ENCODE results near the gene MAD2L1BP.
"Not testable (repeated sequence)": the region's sequence is repeated elsewhere in the genome, so short reads cannot be mapped to it uniquely, and the experiment has no call there.

Gene MAD2L1BP

DNA sequence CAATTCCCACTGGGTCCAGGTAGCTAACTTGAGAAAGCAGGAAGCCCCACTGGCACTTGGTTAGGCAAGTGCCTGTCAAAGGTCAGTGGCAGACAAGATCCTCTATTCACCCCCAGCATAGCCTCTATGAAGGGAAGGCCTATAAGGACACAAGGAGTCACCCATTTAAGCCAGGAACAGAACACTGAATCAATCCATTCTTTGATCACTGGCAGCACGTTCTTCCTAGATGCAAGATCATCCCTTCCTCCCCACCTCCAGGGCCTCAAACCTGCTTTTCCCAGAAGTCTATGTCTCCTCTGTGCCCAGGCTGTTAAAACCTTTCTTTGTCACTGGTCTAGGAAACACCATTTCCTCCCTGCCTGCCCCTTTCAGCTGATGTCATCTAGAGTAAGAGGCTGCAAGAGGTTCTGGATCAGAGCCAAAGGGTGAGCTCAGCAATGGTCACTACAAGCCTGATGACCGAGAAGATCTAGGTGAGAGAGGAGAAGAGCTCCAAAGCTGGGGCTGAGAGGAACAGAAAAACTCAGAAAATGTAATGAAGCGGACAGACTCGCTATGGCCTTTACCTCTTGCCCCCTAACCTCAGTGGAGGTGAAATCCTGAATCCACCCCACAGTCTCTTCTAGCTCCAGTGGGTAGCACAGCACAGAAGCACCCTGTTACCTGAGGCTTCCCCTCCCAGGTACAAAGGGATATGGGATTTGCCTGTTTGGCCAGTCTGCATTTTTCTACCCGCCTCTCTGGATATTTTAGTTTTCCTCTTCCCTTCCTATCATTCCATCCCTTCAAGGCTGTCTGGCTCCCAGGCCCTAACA lies 8.4 kb upstream of the MAD2L1BP start:
- DNase-seq = peak; percentile 84

DNA sequence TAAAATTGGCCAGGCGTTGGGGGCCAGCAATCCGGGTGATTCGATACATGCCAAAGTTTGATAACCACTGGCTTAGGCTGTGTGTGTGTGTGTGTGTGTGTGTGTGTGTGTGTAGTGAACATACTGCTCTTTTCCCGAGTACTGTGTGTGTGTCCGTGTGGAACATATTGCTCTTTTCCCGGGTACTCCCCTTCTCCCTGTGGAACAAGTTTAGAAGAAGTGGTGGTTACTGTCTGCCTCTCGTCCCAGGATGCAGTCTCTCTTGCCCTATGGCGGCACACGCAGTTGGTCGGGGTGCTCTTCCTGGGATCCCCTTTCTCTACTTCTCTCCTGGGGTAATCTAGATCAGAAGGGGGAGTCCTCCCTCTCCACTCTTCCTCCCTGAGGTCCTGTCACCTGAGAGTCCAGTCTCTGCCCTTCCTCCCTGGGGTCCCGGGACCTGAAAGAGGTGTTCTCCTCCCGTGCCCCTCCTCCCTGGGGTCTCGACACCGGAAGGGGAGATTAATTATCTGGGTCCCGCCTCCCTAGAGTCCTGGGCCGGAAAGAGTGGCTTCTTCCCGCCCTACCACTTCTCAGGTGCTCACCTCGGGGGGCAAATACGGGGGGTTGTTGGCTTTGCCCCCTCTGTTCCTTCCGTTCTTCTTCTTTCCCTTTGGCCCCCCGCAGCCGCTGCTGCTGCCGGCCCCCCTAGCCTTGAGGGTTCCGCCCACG lies 7.1 kb upstream of the MAD2L1BP start:
- DNase-seq = peak; percentile 83

DNA sequence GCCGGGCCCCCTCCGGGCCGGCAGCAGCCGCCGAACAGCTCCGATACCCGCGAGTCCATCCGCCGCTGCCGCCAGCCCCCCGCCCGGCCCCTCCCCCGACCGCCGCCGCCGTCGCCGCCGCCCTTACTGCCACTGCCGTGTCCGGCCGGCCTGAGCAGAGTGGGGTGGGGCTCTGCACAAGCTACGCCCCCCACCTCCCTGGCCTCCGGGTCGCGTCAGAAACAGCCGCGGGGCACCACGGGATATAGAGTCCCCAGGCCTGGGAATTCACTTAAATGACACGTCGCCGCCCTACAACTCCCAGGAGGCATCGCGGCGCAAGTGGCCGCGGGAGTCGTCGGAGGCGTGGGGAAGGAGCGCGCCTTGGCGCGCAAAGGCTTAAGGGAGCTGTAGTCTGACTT lies 6.5 kb upstream of the MAD2L1BP start, which contains the start of gene GTPBP2:
GTPBP2 (minus strand) TSS at position 161 of the 401 bp plus-strand sequence; CDS start at position 59, 102 bp downstream.
- peak; percentile 100 for DNase-seq

DNA sequence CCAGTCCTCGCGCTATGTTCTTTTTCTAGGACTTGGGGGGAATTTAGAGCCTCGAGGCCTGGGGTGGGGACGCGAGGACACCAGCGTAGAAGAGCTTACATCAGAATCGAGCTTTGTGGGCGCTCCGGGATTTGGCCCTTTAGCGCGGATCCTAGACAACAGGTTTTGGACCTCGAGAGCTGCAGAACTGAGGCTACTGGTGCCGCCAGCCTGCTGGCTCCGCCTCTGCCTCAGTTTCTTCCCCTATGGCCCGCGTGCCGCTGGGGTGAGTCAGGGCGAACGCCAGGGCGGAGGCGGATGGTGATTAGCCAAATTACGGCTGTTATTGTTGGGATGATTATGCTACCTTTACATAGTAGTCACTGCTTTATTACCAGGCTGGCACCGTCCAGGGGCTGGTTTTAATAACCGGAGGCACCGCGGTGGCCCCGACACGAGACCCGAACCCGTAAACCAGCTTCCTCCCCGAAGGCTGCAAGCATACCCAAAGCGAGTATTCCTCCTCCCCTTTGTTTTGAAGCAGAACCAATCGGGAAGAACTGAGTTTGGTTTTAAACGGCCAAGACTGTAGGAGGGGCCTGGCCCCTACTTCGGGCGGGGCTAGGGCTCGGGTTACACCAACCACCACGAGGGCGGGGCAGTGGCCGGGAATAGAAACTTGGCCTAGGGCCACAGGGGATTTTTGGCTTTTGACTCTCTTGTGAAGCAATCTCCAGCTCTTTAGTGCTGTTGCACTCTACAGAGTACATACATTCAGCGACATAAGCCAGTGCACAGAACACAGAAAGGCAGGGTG lies 5.9 kb upstream of the MAD2L1BP start:
- peak; percentile 99 for DNase-seq

DNA sequence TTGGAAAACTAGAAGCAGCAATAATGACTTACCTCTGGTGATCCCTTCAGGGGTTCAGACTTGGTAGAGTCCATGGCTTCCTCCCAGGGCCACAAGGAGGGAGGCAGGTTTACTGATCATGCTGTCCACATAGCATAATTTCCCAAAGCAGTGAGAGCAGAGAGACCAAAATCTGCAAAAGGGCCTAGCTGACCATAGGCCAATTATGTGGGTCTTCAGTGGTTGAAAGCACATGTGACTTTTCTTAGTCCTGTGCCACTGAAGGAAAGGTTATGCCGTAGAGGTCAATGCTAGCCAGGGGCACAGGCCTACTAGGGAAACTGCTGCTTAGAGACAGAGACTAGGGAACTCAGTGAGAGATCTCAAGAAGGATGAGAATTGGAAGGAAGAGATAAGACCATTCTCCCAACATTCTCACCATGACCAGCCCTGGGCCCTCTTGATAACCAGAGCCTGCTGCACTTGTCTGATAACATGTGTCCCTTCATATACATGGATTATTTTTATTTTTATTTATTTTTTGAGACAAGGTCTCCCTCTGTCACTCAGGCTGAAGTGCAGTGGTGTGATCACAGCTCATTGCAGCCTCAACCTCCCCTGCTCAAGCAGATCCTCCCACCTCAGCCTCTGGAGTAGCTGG lies 4.5 kb upstream of the MAD2L1BP start:
- no peak for DNase-seq

DNA sequence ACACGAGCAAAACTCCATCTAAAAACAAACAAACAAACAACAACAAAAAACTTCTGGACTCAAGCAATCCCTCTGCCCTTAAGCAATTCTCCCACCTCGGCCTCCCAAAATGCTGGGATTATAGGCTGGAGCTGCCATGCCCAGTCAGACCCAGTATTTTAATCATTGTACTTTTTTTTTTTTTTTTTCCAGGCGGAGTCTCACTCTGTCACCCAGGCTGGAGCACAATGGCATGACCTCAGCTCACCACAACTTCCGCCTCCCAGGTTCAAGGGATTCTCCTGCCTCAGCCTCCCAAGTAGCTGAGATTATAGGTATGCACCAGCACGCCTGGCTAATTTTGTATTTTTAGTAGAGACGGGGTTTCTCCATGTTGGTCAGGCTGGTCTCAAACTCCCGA lies 2.6 kb upstream of the MAD2L1BP start:
- not testable (repeated sequence) for DNase-seq

DNA sequence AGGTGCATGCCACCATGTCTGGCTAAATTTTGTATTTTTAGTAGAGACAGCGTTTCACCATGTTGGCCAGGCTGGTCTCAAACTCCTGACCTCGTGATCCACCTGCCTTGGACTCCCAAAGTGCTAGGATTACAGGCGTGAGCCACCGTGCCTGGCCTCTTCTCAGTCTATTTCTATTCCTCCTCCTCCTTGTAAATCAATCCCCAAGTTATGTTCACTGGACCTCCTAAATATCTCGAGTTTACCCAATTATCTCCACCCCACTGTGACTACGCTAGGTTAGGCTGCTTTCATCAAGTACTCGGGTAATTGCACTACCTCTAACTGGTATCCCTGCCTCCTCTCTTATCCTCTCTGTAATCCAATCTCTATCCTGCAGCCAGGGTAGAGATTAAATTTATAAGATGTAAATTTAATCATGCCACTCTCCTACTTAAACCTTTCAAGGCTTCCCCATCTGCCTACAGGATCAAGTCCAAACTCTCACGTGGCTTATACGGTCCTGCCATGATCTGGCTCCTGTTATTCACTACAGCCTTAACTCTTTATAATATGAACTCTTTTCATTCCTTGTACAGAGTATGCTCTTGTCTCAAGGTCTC lies 837 bp upstream of the MAD2L1BP start:
- DNase-seq = peak; percentile 25

DNA sequence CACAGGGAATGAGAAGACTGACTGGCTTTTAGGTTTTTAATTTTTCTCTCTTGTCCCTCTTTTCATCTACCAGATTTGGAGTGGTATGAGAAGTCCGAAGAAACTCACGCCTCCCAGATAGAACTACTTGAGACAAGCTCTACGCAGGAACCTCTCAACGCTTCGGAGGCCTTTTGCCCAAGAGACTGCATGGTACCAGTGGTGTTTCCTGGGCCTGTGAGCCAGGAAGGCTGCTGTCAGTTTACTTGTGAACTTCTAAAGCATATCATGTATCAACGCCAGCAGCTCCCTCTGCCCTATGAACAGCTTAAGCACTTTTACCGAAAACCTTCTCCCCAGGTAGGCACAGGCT lies 644 bp downstream of the MAD2L1BP start:
- no peak for DNase-seq

DNA sequence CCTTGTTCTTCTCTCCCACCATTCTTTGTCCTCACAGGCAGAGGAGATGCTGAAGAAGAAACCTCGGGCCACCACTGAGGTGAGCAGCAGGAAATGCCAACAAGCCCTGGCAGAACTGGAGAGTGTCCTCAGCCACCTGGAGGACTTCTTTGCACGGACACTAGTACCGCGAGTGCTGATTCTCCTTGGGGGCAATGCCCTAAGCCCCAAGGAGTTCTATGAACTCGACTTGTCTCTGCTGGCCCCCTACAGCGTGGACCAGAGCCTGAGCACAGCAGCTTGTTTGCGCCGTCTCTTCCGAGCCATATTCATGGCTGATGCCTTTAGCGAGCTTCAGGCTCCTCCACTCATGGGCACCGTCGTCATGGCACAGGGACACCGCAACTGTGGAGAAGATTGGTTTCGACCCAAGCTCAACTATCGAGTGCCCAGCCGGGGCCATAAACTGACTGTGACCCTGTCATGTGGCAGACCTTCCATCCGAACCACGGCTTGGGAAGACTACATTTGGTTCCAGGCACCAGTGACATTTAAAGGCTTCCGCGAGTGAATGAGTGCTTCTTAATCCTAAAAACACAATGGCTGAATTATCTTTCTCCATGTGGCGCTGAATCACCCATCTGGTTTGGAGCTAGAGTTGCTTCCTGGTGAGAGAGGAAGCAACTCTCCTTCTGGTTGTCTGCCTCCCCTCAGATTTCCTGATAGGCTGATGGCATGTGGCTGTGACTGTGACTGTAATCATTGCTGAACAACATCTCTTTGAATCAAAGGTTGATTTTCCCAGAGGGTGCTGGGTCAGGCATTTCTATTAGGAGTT lies 4.6 kb downstream of the MAD2L1BP start:
- DNase-seq = no peak

DNA sequence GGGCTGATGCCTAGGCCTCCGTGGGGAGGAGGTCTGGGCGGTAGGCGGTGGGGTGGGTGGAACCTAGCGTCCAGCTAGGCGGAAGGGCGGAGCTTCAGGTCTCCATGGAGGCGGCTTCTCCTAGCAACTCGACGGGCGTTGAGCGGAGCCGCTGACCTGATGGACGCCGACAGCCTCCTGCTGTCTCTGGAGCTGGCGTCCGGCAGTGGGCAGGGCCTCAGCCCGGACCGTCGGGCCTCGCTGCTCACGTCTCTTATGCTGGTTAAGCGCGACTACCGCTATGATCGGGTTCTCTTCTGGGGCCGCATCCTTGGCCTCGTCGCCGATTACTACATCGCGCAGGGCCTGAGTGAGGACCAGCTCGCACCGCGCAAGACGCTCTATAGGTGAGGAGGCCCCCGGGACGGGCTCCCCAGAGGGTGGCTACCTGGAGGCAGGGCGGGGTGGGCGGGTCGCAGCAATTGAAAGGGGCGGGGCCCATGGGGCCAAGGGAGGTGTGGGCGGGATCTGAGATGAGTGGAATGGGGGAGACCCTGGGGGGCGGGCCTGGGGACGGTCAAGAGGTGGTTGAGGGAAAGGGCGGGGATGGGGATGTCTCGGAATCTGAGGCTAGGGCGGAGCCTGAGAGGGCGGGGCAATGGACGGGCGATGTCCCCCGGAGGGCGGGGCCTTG lies 9.4 kb downstream of the MAD2L1BP start, which contains the start of gene RSPH9:
RSPH9 (plus strand) TSS at position 97 of the 673 bp plus-strand sequence; CDS start at position 160, 63 bp downstream.
- DNase-seq = no peak

DNA sequence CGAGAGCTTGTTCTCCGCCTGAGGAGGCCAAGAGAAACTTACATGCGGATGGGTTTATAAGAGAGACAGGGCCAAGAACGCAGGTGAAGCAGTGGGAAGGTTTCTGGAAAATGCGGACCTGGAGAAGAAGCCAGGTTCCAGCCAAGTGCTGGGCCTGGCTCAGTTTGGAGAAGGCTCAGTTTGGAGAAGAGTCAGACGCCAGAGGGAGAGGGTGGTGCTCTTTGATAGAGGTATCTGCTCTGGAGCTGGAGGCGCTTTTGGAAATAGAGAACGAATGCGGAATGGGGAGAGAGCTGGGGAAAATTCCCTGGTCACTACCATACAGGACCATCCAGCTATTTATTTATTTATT lies 9.9 kb downstream of the MAD2L1BP start:
- DNase-seq = no peak

DNA sequence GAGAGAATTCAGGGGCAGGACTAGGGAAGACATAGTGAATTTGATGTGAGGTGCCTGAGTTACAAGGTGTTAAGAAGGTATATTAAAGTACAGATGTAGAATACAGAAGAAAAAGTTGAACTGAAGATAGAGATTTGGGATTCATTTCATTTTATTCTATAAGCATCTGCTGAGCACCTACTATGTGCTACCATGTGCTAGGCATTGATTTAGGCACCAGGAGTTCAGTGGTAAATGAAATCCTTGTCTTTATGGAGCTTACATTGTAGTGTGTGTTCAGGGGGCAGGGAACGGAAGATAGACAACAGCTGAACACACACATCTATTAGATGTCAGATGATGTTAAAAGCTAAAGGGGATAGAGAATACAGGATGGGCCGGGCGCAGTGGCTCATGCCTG lies 12.0 kb downstream of the MAD2L1BP start:
- DNase-seq = peak; percentile 50

DNA sequence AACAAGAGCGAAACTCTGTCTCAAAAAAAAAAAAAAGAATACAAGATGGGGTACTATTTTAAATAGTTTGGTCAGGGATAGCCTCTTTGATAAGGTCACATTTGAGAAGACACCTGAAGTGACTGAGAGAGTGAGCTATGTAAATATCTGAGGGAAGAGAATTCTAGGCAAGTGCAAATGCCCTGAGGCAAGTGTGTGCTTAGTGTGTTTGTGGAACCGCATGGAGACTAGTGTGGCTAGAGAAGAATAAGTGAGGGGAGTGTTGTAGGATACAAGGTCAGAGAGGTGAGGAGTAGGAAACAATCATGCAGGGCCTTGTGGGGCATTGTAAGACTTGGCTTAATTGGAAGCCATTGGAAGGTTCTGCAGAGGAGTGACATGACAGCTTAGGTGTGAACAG lies 12.6 kb downstream of the MAD2L1BP start:
- DNase-seq = no peak

DNA sequence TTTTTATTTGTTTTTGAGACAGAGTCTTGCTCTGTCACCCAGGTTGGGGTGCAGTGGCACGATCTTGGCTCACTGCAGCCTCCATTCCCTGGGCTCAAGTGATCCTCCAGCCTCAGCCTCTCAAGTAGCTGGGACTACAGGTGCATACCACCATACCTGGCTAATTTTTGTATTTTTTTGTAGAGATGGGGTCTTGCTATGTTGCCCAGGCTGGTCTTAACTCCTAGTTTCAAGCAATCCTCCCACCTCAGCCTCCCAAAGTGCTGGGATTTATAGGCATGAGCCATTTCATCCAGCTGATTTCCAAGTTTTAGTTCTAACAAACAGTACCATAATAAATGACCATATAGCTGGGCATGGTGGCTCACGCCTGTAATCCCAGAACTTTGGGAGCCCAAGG lies 17.2 kb downstream of the MAD2L1BP start:
- not testable (repeated sequence) for DNase-seq

DNA sequence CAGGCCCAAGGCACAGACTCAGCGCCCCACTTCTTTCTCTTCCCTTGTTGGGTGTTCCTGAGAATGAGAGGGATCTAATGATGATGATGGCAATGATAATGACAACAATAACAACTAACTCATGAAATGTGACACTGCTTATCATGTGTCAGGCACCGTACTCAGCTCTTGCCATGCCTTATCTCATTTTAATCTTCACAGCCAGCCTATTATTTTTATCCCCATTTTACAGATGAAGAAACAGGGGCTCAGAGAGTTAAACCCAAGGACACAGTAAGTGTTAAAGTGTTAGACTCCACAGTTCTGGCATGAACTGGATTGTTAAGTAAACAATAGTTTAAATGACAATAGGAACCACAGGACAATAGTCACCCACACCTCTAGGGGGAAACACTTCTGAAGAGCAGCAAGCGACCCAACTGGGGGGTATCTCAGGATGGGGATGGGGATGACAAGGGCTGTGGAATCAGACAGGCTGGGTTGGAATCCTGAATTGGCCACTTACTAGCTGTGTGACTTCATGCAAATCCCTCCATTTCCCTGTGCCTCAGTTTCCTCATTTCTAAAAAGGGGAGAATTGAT lies 21.7 kb downstream of the MAD2L1BP start:
- DNase-seq = no peak

DNA sequence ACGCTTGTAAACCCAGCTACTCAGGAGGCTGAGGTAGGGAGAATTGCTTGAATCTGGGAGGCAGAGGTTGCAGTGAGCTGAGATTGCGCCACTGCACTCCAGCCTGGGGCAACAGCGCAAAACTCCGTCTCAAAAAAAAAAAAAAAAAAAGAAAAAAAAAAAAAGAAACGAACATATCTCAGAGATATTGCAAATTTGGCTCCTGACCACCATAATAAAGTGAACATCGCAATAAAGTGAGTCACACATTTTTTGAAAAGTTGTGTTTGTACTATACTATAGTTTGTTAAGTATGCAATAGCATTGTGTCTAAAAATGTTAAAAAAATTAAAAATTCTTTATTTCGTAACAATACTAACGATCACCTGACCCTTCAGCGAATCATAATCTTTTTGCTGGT lies 22.5 kb downstream of the MAD2L1BP start:
- no peak for DNase-seq

DNA sequence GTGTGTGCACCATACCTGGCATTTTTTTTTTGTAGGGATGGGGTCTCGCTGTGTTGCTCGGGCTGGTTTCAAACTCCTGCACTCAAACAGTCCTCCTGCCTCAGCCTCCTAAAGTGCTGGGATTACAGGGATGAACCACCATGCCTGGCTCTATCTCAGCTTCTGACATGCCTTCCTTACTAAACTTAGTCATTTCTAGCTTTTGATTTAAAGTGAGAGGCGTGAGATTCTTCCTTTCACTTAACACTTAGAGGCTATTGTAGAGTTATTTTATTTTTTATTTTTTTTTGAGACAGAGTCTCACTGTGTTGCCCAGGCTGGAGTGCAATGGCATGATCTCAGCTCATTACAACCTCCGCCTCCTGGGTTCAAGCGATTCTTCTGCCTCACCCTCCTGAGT lies 27.3 kb downstream of the MAD2L1BP start:
- not testable (repeated sequence) for DNase-seq

DNA sequence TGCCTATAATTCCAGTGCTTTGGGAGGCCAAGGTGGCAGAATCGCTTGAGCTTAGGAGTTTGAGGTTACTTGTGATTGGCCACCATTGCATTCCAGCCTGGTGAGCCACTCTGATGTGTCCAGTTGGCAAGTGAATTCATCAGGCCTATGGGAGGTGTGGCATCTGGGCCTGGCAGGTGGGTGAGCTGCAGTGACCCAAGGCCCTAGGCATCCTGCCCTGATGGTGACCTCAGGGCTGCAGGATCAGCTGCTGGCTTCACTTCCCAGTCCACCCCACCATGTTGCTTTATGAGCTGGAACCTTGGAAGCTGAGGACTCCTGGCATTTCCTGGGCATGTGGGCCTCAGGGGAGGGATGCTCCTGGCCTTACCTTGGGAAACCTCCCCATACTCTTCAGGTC lies 29.7 kb downstream of the MAD2L1BP start:
- DNase-seq = no peak

DNA sequence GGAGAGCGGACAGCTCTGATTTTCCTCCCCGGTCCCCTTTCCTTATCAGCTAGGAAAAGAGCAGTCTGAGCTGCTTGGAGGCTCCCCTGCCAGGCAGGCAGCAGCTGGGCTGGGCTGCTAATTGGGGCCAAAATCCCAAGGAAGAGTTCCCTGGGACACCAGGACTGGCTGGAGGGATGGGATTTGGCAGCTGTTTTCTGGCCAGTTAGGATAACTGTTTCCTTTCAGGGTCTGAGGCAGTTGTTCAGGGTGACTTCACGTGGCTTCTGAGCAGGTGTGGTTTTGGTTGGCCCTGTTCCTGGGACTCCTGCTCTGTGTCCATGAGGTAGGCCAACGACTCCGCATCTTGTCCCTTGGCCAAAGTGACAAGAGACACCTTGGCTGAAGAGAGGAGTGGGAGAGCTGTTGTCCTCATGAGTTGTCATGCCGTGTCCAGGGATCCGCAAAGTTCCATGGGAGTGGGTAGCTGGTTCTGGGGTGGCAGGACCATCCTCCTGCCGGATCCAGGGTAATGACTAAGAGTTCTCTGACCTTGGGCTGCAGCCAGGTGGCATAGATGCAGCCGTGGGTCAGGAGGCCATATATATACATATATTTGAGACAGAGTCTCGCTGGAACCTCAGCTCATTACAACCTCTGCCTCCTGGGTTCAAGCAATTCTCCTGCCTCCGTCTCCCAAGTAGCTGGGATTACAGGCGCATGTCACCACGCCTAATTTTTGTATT lies 30.7 kb downstream of the MAD2L1BP start:
- no peak for DNase-seq

Data from NCI-H146 (cell line).